ENCODE measurements around the gene THOC2. TPM values are rescaled to one million over a fixed set of nuclear protein-coding genes. Genes with fewer than 3 reads are reported as not detected.
"Not testable (repeated sequence)": the region's sequence is repeated elsewhere in the genome, so short reads cannot be mapped to it uniquely, and the experiment has no call there.

Gene THOC2, protein sequence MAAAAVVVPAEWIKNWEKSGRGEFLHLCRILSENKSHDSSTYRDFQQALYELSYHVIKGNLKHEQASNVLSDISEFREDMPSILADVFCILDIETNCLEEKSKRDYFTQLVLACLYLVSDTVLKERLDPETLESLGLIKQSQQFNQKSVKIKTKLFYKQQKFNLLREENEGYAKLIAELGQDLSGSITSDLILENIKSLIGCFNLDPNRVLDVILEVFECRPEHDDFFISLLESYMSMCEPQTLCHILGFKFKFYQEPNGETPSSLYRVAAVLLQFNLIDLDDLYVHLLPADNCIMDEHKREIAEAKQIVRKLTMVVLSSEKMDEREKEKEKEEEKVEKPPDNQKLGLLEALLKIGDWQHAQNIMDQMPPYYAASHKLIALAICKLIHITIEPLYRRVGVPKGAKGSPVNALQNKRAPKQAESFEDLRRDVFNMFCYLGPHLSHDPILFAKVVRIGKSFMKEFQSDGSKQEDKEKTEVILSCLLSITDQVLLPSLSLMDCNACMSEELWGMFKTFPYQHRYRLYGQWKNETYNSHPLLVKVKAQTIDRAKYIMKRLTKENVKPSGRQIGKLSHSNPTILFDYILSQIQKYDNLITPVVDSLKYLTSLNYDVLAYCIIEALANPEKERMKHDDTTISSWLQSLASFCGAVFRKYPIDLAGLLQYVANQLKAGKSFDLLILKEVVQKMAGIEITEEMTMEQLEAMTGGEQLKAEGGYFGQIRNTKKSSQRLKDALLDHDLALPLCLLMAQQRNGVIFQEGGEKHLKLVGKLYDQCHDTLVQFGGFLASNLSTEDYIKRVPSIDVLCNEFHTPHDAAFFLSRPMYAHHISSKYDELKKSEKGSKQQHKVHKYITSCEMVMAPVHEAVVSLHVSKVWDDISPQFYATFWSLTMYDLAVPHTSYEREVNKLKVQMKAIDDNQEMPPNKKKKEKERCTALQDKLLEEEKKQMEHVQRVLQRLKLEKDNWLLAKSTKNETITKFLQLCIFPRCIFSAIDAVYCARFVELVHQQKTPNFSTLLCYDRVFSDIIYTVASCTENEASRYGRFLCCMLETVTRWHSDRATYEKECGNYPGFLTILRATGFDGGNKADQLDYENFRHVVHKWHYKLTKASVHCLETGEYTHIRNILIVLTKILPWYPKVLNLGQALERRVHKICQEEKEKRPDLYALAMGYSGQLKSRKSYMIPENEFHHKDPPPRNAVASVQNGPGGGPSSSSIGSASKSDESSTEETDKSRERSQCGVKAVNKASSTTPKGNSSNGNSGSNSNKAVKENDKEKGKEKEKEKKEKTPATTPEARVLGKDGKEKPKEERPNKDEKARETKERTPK (N-terminal part only)
- 10 to 100 TPM; 64.0 to 64.7 TPM for total RNA-seq
- long read RNA-seq, partial matches to known transcripts, result 67 of 75 reads
- long read RNA-seq, other reads (novel, unspliced or antisense), result 8 of 75 reads

DNA sequence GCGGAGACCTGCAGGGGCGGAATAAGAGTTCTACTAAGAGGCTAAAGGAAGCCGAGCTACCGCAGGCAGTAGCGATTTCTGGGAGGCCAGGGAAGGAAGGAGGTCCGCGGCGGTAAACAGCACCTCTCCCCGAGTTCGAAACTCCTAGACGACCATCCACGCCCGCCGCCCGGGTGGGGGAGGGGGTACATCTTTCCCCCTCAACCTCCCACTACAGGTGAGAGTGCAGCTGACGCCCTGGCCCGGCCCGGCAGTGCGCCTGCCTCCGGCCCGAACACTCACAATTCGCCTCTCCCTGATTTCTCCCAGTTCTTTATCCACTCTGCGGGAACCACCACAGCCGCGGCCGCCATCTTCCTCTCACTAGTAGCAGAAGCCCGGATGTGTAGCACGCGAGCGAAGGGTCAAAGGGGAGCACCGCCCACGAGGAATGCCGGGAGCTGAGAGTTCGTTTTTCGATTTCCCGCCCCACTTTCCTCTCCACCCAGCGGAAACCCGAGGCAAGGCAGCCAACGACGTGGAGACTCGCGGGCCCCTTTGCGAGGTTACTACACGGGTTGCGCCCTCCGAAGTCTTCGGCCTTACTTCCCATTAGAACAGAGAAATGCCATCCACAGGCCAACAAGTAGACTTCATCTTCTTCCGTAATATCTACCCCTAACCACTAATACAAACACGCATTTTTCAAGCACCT is at the start of gene THOC2:
TSS of gene THOC2 (minus strand) at position 383 of the 694 bp plus-strand sequence. CDS start at position 353, 30 bp downstream.
- DNase-seq (peak; percentile 88 to 89), ATAC-seq (peak; percentile 98)
- intact Hi-C loops (cut with DNase I, micrococcal nuclease), result no loop called here

DNA sequence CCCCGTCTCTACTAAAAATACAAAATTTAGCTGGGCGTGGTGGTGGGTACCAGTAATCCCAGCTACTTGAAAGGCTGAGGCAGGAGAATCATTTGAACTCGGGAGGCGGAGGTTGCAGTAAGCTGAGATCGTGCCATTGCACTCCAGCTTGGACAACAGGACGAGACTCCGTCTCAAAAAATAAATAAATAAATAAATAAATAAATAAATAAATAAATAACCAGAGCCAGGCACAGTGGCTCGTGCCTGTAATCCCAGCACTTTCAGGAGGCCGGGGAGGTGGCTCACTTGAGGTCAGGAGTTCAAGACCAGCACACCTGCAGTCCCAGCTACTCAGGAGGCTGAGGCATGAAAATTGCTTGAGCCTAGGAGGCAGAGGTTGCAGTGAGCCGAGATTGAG is 48.9 kb upstream of the THOC2 start:
- ATAC-seq, result not testable (repeated sequence)

GRCh38 chrX:123779908-123780396 is 47.1 kb upstream of the THOC2 start:
- ATAC-seq (peak; percentile 87), DNase-seq (no peak)

More for the DNA sequence above, 48.9 kb upstream of the THOC2 start:
- DNase-seq; intact Hi-C loops (cut with DNase I, micrococcal nuclease): not testable (repeated sequence)

DNA sequence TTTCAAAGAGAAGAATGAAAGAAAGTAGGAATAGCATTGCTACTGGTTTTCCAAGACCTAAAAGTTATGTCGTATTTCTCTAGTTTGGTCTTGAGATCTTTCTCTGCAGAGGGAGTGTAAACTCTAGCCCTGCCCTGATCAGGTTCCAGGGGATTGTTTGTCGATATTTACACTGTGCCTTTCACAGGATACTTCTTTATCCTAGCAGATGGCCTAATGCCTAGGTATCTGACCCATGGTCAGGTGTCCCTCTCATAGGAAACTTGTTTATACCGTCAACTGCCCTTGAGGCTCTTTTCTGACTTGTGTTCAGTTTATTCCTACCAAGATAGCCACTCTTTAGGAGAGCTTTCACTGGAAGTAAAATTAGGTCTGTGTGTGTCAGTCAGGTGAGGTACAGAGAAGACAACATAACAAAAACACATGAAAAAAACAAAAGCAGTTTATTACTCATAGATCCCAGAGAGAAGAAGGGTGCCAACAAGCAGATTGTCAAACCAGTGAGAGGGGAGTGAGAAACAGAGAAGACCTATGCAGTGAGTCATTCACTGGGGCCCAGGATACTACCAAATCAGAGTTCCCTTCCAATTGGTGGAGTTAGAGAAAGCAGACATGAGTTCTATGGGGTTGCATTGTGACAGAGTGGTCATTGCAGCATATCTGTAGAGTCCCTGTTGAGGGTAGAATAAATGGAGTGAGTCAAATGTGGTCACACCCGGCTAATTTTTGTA is 40.6 kb upstream of the THOC2 start:
- DNase-seq (no peak), ATAC-seq (no peak)
- intact Hi-C loops (cut with DNase I, micrococcal nuclease), result no loop called here

More at GRCh38 chrX:123779908-123780396, 47.1 kb upstream of the THOC2 start:
- intact Hi-C loops (cut with DNase I, micrococcal nuclease), result no loop called here

GRCh38 chrX:123771449-123772064 is 38.7 kb upstream of the THOC2 start:
- intact Hi-C loops (cut with DNase I, micrococcal nuclease), result no loop called here
- DNase-seq (no peak), ATAC-seq (no peak)

- DNase-seq, result peak; percentile 86 to 90
- intact Hi-C loops (cut with DNase I, micrococcal nuclease), result no loop called here
- ATAC-seq, result peak; percentile 100
Observed at GRCh38 chrX:123764967-123765871, 32.4 kb upstream of the THOC2 start.

- DNase-seq; intact Hi-C loops (cut with DNase I, micrococcal nuclease); ATAC-seq: not testable (repeated sequence)
Observed at GRCh38 chrX:123759849-123760248, 27.0 kb upstream of the THOC2 start.

DNA sequence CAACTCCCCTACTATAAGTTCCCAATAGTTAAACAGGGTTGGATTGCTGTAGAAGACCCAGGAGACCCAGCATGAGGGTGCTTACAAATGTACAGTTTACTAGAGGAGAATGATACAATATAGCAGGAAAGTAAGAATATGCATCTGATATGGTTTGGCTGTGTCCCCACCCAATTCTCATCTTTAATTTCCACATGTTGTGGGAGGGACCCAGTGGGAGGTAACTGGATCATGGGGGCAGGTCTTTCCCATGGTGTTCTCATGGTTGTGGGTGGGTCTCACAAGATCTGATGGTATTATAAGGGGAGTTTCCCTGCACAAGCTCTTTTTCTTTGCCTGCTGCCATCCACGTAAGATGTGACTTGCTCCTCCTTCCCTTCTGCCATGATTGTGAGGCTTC is 24.9 kb upstream of the THOC2 start:
- ATAC-seq; intact Hi-C loops (cut with DNase I, micrococcal nuclease); DNase-seq: not testable (repeated sequence)

DNA sequence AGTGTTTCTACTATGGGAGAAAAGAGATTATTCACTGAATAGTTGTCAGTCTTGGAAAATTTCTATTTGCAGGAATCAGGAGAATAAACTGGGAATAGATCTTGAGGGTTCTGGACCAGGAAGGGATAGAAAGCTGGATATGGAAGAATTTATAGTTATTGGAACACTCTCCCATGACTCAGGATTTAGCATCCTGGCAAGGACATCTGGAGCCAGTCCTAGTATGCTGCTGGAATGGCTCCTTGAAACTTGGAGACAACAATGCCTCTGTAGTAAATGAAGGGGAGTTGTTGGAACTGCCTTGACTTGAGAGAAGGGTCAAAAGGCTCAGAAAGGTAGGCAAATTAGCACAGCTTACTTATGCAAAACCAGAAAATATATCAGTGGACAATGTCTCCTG is 23.5 kb upstream of the THOC2 start:
- DNase-seq, result no peak
- ATAC-seq, result no peak
- intact Hi-C loops (cut with DNase I, micrococcal nuclease), result no loop called here

DNA sequence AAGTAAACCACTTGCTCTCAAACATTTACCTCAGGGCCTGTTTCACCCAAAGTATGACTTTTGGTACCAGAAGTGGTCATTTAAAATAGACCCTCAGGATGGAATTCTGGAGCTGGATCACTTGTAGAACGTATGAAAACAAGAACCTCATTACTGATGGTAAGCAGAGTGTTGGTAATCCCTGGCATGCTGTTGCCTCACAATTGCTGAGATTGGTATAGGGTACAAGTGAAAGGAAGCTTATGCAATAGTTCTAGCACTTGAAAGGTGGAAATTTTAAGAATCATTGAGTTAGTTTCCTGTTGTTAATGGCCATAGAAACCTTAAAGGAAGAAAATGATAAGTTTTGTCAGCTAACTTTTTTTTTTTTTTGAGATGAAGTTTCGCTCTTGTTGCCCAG is 22.3 kb upstream of the THOC2 start:
- ATAC-seq (no peak), DNase-seq (no peak)
- intact Hi-C loops (cut with DNase I, micrococcal nuclease), result no loop called here

DNA sequence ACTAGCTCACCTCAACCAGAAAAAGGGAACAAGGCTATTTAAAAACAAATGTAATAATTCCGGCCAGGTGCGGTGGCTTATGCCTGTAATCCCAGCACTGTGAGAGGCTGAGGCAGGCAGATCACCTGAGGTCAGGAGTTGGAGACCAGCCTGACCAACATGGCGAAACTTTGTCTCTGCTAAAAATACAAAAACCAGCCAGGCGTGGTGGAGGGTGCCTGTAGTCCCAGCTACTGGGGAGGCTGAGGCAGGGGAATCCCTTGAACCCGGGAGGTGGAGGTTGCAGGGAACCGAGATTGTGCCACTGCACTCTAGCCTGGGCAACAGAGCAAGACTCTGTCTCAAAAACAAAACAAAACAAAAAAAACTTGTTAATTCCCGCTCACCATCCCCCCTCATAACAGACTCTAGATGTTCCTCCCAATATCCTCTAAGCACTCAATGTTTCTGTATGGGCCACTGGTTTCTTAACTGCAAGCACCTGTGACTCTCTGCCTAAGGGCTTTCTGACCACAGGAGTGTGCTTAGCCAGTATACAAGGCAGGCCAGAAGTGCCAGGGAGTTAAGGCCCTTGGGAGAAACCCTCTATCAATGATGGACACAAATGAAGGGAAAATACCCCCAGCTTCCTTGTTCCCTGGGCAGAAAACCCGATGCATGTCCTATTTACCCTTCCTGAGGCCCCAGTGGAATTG is 21.0 kb upstream of the THOC2 start:
- no peak for ATAC-seq
- intact Hi-C loops (cut with DNase I, micrococcal nuclease), result no loop called here
- no peak for DNase-seq

GRCh38 chrX:123749643-123750042 is 16.8 kb upstream of the THOC2 start:
- intact Hi-C loops (cut with DNase I, micrococcal nuclease), result no loop called here
- DNase-seq (no peak), ATAC-seq (no peak)

GRCh38 chrX:123745511-123745910 is 12.7 kb upstream of the THOC2 start:
- no peak for DNase-seq
- intact Hi-C loops (cut with DNase I, micrococcal nuclease), result no loop called here
- ATAC-seq, result no peak

DNA sequence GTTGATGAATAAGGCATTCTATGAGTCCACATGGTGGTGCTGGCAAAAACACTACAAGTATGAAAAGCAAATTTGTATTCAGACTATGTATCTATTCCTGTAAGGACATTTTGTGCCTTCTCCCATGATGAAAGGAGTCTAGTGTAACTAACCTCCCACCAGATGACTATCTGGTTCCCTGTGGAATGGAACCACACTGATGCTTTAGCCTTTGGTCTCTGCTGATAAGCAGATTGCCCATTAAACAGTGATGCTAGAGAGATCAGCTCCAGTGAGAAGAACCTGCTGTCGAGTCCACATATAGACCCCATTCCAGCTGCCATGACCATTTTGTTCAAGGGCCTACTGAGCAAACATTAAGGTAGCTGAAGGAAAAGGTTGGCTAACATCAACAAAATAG is 10.5 kb upstream of the THOC2 start:
- DNase-seq (no peak), ATAC-seq (no peak)
- intact Hi-C loops (cut with DNase I, micrococcal nuclease), result no loop called here

DNA sequence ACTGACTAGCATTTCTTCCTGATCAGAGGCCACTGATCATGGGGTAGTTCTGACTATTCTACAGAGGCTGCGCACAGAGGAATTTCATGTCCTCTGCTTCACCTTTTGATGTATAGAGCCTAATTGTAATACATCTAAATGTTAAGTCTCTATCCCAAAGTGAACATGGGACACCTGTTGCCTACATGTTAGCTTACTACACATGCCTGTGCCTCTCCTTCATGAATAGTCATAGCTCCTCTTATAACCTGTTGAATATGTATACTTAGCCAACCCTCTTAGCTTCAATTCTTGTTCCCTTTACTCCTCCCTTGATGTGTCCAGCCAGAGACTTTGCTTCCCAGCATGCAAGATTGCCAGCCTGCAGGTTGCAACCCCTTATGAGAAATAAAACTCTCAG is 9.6 kb upstream of the THOC2 start:
- DNase-seq (no peak), ATAC-seq (no peak)
- intact Hi-C loops (cut with DNase I, micrococcal nuclease), result no loop called here

Measured in left colon (tissue), 2 donors.